WERI-Rb-1 (cell line): ENCODE data around the gene LBX2.

Experiments
- DNase-seq: peaks from one replicate; pipeline ENCODE4 v3.0.0-alpha.2; 2020
- H3K27ac ChIP-seq: fragments of 250-450 bp; sonication (Bioruptor Pico); 2 replicates; pipeline ENCODE4 v1.5.1; 2020; ENCODE audit warnings: mild to moderate bottlenecking, moderate library complexity
- H3K27me3 ChIP-seq: fragments of 250-450 bp; sonication (Bioruptor Pico); 2 replicates; pipeline ENCODE4 v1.5.1; 2021; ENCODE audit warnings: mild to moderate bottlenecking, low read depth, moderate library complexity; ENCODE audit not compliant: insufficient read depth, severe bottlenecking
- H3K36me3 ChIP-seq: fragments of 250-450 bp; sonication (Bioruptor Pico); 2 replicates; pipeline ENCODE4 v1.5.1; 2020; ENCODE audit warnings: mild to moderate bottlenecking, moderate library complexity
- H3K4me3 ChIP-seq: 2 replicates; pipeline ENCODE4 v1.5.1; 2011; ENCODE audit warnings: low read depth, mild to moderate bottlenecking, control low read depth, low read length
- H3K9me3 ChIP-seq: fragments of 250-450 bp; sonication (Bioruptor Pico); 2 replicates; pipeline ENCODE4 v1.5.1; 2021; ENCODE audit warnings: mild to moderate bottlenecking, moderate library complexity; ENCODE audit not compliant: severe bottlenecking
- TF ChIP-seq, protein P1 (sequence below): IDR thresholded peaks from 2 replicates; pipeline ENCODE4 v1.5.1; 2011; ENCODE audit warnings: low read depth, mild to moderate bottlenecking, control low read depth, inconsistent platforms, low read length

The LBX2 gene

DNA sequence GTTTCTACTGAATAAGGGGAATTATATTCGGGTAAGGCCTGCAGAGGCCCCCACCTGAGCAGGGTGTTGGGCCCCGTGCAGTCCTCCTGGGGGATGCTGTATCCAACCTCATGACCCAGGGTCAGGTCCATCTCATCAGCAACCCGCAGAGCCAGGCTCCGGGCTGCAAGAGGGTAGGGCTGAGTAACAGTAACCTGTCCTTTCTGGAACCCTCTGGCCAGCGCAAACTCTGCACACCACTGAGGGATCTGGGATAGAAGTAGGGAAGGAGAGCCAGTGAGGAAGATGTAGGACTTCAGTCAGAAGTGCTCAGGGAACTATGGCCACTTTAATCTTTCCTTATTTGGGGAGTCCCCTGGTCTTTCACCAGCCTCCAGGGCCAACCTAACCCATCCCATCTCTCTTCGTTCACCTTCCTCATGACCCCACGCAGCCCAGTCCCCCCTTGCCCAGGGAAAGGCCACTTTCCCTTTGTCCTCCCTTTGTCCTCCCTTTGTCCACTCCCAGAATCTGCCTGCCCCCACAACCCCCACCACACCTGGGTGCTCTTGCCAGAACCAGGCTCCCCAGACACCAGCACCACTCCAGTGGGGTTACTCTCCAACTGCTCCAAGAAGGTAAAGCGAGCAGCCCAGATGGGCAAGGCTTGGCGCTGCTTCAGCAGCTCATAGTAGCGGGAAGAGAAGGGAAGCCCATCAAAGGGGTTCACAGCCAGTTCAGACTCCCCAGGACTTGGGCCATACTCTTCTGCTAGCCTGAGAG is 25.7 kb upstream of the LBX2 start:
- no peak for DNase-seq
- no peak overlapping the region for H3K4me3 ChIP-seq
- peaks cover 35% of the 10 kb centered on the region for H3K36me3 ChIP-seq
- H3K9me3 ChIP-seq = no peaks in the 10 kb centered on the region
- TF ChIP-seq, protein P1, sequence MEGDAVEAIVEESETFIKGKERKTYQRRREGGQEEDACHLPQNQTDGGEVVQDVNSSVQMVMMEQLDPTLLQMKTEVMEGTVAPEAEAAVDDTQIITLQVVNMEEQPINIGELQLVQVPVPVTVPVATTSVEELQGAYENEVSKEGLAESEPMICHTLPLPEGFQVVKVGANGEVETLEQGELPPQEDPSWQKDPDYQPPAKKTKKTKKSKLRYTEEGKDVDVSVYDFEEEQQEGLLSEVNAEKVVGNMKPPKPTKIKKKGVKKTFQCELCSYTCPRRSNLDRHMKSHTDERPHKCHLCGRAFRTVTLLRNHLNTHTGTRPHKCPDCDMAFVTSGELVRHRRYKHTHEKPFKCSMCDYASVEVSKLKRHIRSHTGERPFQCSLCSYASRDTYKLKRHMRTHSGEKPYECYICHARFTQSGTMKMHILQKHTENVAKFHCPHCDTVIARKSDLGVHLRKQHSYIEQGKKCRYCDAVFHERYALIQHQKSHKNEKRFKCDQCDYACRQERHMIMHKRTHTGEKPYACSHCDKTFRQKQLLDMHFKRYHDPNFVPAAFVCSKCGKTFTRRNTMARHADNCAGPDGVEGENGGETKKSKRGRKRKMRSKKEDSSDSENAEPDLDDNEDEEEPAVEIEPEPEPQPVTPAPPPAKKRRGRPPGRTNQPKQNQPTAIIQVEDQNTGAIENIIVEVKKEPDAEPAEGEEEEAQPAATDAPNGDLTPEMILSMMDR = no peak
- H3K27ac ChIP-seq = no peak overlapping the region
- no peaks in the 10 kb centered on the region for H3K27me3 ChIP-seq

DNA sequence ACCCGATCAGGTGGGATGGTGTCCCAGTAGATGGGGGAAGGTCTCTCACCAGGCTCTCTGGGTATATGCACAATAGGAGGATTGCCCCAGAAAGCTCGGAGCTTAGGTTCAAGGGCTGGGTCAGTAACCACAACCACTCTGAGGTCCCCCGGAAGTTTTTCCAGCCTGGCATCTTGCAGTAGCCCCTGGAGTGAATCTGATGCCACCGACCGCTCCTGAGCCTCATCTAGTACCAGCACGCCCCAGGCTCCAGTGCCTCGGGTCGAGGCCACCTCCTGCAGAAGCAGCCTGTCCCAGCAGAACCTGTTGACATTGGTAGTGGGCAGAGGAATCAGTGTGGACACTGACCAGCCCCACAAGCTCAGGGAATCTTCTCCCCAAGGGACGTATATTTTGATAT is 24.6 kb upstream of the LBX2 start:
- TF ChIP-seq, protein P1 = no peak
- H3K4me3 ChIP-seq = no peak overlapping the region
- no peaks in the 10 kb centered on the region for H3K9me3 ChIP-seq
- H3K27ac ChIP-seq = no peak overlapping the region
- H3K36me3 ChIP-seq = peaks cover 35% of the 10 kb centered on the region
- no peaks in the 10 kb centered on the region for H3K27me3 ChIP-seq
- no peak for DNase-seq

DNA sequence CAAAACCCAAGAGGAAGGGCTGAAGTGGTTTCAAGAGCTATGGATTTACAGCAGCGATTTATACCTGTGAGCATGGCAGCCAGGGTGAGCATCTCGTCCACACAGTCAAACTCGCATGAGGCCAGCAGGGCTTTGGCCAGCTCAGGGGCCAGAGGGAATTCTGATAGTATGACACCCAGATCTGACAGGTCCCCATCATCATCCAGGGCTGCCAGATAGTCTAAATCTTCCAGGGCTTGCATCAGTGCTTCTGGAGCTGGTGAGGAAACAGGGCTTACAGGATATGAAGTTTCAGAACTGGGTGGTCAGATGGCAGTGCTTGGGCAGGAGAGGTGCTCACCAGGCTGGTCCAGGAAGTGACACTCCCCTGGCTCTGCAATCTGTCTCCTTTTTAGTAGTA is 23.1 kb upstream of the LBX2 start:
- Histone ChIP-seq H3K9me3 (no peaks in the 10 kb centered on the region), H3K4me3 (no peak overlapping the region), H3K27ac (no peak overlapping the region), H3K36me3 (peaks cover 24% of the 10 kb centered on the region), H3K27me3 (no peaks in the 10 kb centered on the region)
- TF ChIP-seq, protein P1 = no peak
- no peak for DNase-seq

DNA sequence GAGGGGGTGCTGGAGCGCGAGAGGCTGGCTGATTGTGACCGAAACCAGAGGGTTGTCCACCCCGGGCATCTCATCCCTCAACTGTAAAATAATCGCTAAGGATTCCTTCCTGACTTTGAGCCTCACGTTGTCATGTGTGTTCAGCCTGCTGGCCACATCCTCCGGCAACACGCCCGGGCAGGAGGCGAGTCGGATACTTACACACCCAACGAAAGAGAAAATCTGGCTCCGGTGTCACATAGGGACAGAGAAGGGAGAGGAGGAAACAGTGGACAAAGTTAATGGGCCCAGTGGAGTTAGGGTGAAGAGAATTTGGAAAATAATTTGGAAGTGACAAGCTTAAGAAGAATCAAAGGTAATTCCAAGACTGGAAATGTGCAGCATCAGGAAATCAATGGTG is 17.2 kb upstream of the LBX2 start:
- TF ChIP-seq, protein P1 = no peak
- peaks cover 10% of the 10 kb centered on the region; the same call in 1 of the 2 replicates for H3K36me3 ChIP-seq
- peak overlapping the region; percentile 61 for H3K27ac ChIP-seq
- no peaks in the 10 kb centered on the region for H3K9me3 ChIP-seq
- no peaks in the 10 kb centered on the region for H3K27me3 ChIP-seq
- no peak overlapping the region for H3K4me3 ChIP-seq
- peak; percentile 63 for DNase-seq

DNA sequence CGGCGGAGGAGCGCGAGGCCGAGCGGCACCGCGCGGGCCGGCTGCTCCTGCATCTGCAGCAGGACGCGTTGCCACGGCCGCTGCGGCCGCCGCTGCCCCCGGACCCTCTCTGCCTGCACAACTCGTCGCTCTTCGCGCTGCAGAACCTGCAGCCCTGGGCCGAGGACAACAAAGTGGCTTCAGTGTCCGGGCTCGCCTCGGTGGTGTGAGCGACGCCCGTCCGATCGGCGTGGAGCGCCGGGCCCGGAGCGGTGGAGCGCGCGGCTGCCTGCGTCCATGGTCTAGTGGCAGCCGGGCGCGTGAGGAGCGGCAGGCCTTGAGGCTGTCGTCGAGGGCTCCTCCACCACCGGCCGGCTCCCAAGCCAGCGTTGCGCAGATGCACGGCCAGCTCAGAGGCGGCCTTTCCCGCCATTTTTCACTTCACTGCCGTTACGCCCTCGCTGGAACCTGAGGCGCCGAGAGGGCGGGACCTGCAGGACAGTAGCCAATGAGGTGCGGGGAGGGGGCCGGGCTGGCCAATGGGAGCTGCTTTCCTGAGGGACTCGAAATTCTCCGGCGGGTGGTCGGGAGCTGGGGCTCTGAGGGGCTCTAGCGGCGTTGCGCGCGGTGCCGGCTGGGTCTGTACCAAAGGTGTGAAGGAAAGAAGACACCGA is 16.7 kb upstream of the LBX2 start:
- TF ChIP-seq, protein P1 = no peak
- DNase-seq = no peak

More for the DNA sequence above, 16.7 kb upstream of the LBX2 start:
- Histone ChIP-seq H3K4me3 (no peak overlapping the region), H3K27me3 (no peaks in the 10 kb centered on the region), H3K36me3 (peaks cover 10% of the 10 kb centered on the region; the same call in 1 of the 2 replicates), H3K9me3 (no peaks in the 10 kb centered on the region), H3K27ac (peak overlapping the region; percentile 61)
